ENCODE results near the gene WNK2.

GRCh38 chr9:93181672-93182435, 2.1 kb upstream of the WNK2 start:
- TF ChIP-seq CTCF (IDR thresholded peaks at IDR 0.05; ENCODE audit: insufficient read depth, low read length, poor library complexity, severe bottlenecking): no peak
- no peak for TF ChIP-seq EZH2phosphoT487 (conservative IDR thresholded peaks at IDR 0.05; ENCODE audit: low read length)
